C4-2B (cell line): ENCODE data around the gene GOLT1B.

ENCODE experiments used
- CTCF ChIP-seq: fragments of 450-650 bp; conservative IDR thresholded peaks from 2 replicates; pipeline ENCODE4 v1.5.1; 2017; ENCODE audit warnings: mild to moderate bottlenecking
- ZFX ChIP-seq: fragments of 450-650 bp; IDR thresholded peaks from 2 replicates; pipeline ENCODE4 v1.6.1; 2017

- no peak for TF ChIP-seq CTCF
- no peak for TF ChIP-seq ZFX
These were observed 767 bp upstream of the GOLT1B start for GRCh38 chr12:21500786-21501257.
